Stimulated activated CD4-positive, alpha-beta T cell treated with anti-CD3 and anti-CD28 coated beads, Interleukin-1b, Interleukin-23, amount 100 ng/mL, for 48 hours (primary cell): ENCODE data around the gene TOP3A.
"Not testable (repeated sequence)": the region's sequence is repeated elsewhere in the genome, so short reads cannot be mapped to it uniquely, and the experiment has no call there.

Experiments
- DNase-seq: peaks from one replicate; pipeline ENCODE4 v3.0.0-alpha.2; 2020

The TOP3A gene

GRCh38 chr17:18314731-18315561 lies at the start of gene TOP3A, which contains the start of gene SMCR8:
Gene TOP3A (minus strand): TSS chr17:18314994. CDS start chr17:18314778, 216 bp downstream.
Gene SMCR8 (plus strand): TSS chr17:18315293. CDS start chr17:18315790, 497 bp downstream.
- DNase-seq, result peak; percentile 98

- no peak for DNase-seq
These were observed 49.4 kb upstream of the TOP3A start for GRCh38 chr17:18364166-18364565.

- peak; percentile 90 for DNase-seq
These were observed 48.6 kb upstream of the TOP3A start, which contains the start of gene SHMT1 for GRCh38 chr17:18363101-18364049. Gene SHMT1 (minus strand): TSS chr17:18363550. CDS start chr17:18355981, 7,569 bp downstream.

- DNase-seq, result peak; percentile 18
These were observed 47.9 kb upstream of the TOP3A start for GRCh38 chr17:18362698-18363100.

GRCh38 chr17:18361837-18362697 lies 47.3 kb upstream of the TOP3A start:
- DNase-seq, result no peak

GRCh38 chr17:18360518-18360917 lies 45.7 kb upstream of the TOP3A start:
- DNase-seq, result no peak

GRCh38 chr17:18356624-18357023 lies 41.8 kb upstream of the TOP3A start:
- DNase-seq, result no peak

- no peak for DNase-seq
These were observed 38.7 kb upstream of the TOP3A start for GRCh38 chr17:18353541-18353940.

- DNase-seq, result no peak
These were observed 29.2 kb upstream of the TOP3A start for GRCh38 chr17:18344021-18344420.

GRCh38 chr17:18339933-18340332 lies 25.1 kb upstream of the TOP3A start:
- no peak for DNase-seq

- DNase-seq, result not testable (repeated sequence)
These were observed 23.4 kb upstream of the TOP3A start for GRCh38 chr17:18338158-18338557.

GRCh38 chr17:18332909-18333489 lies 18.2 kb upstream of the TOP3A start:
- no peak for DNase-seq

GRCh38 chr17:18331879-18332278 lies 17.1 kb upstream of the TOP3A start:
- no peak for DNase-seq

GRCh38 chr17:18328643-18329204 lies 13.9 kb upstream of the TOP3A start:
- DNase-seq, result no peak

GRCh38 chr17:18327556-18327955 lies 12.8 kb upstream of the TOP3A start:
- no peak for DNase-seq

GRCh38 chr17:18327093-18327492 lies 12.3 kb upstream of the TOP3A start:
- DNase-seq, result no peak

- no peak for DNase-seq
These were observed 11.8 kb upstream of the TOP3A start for GRCh38 chr17:18326572-18326971.

GRCh38 chr17:18326039-18326438 lies 11.2 kb upstream of the TOP3A start:
- DNase-seq, result no peak

- DNase-seq, result no peak
These were observed 9.6 kb upstream of the TOP3A start for GRCh38 chr17:18324140-18325050.

- DNase-seq, result no peak
These were observed 8.8 kb upstream of the TOP3A start for GRCh38 chr17:18323507-18324139.
